ENCODE data around the gene RETREG3.

DNA sequence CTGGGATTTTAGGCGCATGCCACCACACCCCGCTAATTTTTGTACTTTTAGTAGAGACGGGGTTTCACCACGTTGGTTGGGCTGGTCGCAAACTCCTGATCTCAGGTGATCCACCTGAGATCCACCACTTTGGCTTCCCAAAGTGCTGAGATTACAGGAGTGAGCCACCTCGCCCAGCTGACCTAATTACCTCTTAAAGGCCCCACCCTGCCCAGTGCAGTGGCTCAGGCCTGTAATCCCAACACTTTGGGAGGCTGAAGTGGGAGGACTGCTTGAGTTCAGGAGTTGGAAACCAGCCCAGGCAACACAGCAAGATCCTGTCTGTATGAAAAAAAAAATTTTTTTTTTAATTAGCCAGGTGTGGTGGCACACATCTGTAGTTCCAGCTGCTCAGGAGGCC lies 50.1 kb downstream of the RETREG3 start:
- TF ChIP-seq SIN3A (IDR thresholded peaks at IDR 0.05; ENCODE audit: borderline replicate concordance, insufficient read depth, low read length) (no peak), POLR2AphosphoS5 (IDR thresholded peaks at IDR 0.05; ENCODE audit: low read depth, low read length) (no peak), TAF1 (IDR thresholded peaks at IDR 0.05; ENCODE audit: borderline replicate concordance, insufficient read depth, low read length) (no peak)
- TF ChIP-seq, protein P1, sequence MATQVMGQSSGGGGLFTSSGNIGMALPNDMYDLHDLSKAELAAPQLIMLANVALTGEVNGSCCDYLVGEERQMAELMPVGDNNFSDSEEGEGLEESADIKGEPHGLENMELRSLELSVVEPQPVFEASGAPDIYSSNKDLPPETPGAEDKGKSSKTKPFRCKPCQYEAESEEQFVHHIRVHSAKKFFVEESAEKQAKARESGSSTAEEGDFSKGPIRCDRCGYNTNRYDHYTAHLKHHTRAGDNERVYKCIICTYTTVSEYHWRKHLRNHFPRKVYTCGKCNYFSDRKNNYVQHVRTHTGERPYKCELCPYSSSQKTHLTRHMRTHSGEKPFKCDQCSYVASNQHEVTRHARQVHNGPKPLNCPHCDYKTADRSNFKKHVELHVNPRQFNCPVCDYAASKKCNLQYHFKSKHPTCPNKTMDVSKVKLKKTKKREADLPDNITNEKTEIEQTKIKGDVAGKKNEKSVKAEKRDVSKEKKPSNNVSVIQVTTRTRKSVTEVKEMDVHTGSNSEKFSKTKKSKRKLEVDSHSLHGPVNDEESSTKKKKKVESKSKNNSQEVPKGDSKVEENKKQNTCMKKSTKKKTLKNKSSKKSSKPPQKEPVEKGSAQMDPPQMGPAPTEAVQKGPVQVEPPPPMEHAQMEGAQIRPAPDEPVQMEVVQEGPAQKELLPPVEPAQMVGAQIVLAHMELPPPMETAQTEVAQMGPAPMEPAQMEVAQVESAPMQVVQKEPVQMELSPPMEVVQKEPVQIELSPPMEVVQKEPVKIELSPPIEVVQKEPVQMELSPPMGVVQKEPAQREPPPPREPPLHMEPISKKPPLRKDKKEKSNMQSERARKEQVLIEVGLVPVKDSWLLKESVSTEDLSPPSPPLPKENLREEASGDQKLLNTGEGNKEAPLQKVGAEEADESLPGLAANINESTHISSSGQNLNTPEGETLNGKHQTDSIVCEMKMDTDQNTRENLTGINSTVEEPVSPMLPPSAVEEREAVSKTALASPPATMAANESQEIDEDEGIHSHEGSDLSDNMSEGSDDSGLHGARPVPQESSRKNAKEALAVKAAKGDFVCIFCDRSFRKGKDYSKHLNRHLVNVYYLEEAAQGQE (IDR thresholded peaks at IDR 0.05; ENCODE audit: insufficient read depth in 1 of 2, low read depth in 2 of 2, low read length in 2 of 2), result no peak
